ENCODE measurements around the gene PHC2. TPM values are rescaled to one million over a fixed set of nuclear protein-coding genes. Genes with fewer than 3 reads are reported as not detected.

Gene PHC2, protein sequence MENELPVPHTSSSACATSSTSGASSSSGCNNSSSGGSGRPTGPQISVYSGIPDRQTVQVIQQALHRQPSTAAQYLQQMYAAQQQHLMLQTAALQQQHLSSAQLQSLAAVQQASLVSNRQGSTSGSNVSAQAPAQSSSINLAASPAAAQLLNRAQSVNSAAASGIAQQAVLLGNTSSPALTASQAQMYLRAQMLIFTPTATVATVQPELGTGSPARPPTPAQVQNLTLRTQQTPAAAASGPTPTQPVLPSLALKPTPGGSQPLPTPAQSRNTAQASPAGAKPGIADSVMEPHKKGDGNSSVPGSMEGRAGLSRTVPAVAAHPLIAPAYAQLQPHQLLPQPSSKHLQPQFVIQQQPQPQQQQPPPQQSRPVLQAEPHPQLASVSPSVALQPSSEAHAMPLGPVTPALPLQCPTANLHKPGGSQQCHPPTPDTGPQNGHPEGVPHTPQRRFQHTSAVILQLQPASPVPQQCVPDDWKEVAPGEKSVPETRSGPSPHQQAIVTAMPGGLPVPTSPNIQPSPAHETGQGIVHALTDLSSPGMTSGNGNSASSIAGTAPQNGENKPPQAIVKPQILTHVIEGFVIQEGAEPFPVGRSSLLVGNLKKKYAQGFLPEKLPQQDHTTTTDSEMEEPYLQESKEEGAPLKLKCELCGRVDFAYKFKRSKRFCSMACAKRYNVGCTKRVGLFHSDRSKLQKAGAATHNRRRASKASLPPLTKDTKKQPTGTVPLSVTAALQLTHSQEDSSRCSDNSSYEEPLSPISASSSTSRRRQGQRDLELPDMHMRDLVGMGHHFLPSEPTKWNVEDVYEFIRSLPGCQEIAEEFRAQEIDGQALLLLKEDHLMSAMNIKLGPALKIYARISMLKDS
- 67.8 TPM for polyA plus RNA-seq (ENCODE audit: insufficient read length)

DNA sequence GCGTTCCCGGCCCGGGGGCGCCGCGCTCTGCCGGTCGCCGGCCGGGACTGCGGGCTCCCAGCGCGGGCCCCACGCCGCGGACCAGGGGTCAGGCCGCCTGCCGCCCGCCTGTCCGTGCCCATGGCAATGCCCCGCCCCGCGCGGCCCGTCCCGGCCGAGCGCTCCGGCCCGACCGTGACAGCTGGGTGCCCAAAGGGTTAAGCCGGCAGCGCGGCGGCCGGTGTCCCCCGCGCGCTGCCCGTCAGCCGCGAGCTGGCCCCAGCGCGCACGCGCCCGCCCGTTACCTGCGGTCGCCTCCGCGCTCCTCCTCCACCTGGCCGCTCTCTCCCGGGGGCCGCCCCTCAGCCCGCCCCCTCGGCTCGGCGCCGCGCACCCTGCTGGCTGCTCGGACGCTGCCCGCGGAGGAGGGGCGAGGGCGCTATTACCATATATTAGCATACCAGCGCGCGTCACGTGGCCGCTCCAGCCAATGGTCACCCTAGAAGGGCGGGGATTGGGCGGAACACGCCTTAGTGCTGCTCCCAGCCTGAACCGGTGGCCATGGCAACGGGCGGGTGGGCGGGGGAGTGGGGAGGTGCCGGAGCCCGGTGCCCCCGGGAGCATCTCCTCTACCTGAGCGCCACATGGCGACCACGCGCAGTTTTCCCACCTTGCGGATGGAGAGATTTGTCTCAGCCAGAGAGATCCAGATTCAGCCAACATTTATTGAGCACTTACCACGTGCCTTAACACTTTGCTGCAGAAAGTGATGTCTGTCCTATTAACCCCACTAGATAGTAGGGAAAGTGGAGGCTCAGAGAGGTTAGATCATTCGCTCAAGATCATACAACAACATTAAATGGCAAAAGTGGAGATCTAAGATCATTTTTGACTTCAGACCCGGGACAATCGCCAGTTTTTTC, at the start of gene PHC2:
Gene PHC2 (minus strand): TSS at position 404 of the 902 bp plus-strand sequence. CDS start 55,556 bp downstream, outside the sequence.
- DNase-seq (ENCODE audit: low read depth), result peak; percentile 72

GRCh38 chr1:33477451-33477850, 46.6 kb upstream of the PHC2 start:
- DNase-seq (ENCODE audit: low read depth), result no peak

DNA sequence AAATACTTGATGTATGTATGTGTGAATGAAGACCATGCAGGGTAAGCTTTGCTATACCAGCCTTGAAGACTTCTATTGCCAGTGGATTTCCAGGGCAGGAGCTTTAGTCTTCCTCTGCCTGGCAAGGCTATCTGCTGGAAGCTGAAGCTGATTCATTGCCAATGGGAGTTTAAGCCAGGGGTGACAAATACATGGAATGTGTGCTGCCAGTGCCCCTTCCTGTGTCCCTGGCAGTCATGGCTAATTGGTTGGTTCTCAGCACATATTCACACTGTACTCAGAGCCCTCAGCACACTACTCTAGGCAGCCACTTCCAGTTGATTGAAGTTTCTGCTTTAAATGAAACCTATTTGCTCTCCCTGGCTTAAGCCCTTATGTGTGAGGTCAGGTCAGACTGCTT, 43.0 kb upstream of the PHC2 start:
- no peak for DNase-seq (ENCODE audit: low read depth)

- DNase-seq (ENCODE audit: low read depth), result peak; percentile 92
Measured at GRCh38 chr1:33472269-33472980, 41.5 kb upstream of the PHC2 start, which contains the start of gene ZSCAN20. ZSCAN20 (plus strand) TSS chr1:33472645; CDS start chr1:33479289, 6,644 bp downstream.

DNA sequence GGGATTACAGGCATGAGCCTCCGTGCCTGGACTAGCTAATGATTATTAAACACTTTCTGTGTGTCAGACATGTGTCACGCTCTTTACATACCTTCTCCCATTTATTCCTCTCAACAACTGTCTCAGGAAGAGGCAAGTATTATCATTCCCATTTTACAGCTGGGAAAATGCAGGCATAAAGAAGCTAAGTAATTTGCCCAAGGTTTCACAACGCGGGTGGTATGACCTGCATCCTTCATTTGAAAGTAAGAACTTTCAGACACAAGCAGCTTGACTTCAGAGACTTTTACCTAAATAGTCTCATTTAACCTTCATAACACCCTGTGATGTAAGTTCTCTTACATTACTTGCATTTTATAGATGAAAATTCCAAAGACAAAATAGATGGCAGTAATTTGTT, 40.5 kb upstream of the PHC2 start:
- DNase-seq (ENCODE audit: low read depth), result no peak

DNA sequence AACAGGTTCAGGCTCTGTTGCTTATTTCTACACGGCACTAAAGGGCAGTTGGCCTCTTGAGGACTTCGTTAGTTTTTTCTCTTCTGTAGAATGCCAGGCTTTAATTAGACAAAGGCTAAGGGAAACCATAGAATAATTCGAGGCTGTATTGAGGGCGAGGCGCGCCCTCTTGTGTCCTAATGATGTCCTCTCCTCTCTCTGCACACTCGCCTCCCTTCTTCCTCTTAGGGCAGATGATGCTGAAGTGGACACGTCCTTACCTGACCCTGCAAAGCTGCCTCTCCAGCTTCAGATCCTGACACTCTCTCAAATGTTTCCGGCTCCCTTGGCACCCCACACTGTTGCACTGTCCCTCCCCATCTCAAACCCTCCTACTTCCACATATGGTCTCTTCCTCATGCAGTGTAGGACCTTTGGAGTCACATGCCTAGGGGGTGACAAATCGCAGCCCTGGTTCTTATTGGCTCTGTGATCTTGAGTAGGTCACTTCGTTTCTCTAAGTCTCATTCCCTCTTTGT, 39.7 kb upstream of the PHC2 start:
- peak; percentile 77 for DNase-seq (ENCODE audit: low read depth)

DNA sequence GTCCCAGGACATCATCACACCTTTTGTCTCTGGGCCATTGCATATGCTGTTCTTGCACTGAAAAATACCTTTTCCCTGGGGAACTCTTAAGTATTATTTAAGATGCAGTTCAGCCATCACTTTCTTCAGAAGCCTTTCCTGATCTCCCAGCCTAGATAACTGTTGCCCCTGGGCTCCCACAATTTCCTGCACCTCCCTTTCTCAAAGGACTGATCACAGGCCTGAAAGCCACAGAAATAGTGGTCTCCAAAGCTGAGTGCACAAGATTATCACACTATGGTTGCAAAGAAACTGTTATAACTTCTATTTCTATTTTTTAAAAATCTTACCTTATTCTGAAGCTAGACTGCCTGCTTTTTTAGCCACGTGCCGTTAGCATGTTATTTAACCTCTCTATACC, 38.8 kb upstream of the PHC2 start:
- no peak for DNase-seq (ENCODE audit: low read depth)

GRCh38 chr1:33468967-33469366, 38.1 kb upstream of the PHC2 start:
- no peak for DNase-seq (ENCODE audit: low read depth)

DNA sequence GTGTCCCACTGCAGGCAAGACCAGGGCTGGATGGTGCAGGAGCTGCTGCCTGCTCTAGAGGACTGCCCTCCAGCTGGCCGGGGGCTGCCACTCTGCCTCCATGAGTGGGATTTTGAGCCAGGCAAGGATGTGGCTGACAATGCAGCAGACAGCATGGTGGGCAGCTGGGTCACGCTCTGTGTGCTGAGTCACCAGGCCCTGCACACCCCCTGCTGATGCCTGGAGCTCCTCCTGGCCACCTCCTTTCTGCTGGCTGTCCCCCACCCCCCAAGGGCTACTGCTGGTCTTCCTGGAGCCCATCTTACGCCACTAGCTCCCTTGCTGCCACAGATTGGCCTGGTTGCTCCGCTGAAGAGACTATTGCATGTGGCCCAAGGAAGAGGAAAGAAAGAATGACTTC, 37.6 kb upstream of the PHC2 start:
- DNase-seq (ENCODE audit: low read depth), result no peak

DNA sequence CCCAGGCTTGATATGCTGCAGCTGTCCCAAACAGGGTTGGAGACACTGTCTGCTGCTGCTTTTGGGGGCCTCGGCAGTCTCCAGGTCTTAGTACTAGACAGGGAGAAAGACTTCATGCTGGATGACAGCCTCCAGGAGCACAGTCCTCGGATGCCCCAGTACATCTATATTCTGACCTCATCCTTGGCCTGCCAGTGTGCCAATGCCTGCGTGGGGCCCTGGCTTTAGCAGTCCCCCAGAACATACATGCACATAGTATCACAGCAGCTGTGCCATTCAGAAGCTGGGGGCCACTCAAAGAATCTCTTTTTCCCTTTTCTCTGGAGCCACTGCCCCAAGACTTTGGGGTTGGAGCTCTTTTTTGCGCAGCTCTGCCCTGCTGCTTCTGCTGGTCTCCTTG, 37.1 kb upstream of the PHC2 start:
- no peak for DNase-seq (ENCODE audit: low read depth)

DNA sequence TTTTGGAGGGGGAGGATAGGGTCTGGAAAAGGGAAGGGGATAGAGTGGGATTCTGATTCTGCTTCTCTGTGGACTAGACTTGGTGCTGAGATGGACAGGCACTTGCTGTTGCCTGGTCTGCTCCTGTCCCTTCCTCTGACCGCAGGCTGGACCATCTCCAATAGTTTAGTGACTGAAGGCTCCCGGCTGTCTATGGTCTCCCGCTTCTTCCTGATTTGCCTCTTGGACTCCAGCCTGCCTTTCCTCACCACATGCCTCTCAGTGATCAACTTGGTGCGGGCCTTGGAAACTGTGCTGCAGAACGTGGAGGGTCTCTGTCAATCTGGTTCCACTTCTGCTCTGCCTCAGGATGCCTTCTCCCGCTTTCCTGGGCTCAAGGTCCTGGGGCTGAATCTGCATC, 35.3 kb upstream of the PHC2 start:
- DNase-seq (ENCODE audit: low read depth), result no peak

DNA sequence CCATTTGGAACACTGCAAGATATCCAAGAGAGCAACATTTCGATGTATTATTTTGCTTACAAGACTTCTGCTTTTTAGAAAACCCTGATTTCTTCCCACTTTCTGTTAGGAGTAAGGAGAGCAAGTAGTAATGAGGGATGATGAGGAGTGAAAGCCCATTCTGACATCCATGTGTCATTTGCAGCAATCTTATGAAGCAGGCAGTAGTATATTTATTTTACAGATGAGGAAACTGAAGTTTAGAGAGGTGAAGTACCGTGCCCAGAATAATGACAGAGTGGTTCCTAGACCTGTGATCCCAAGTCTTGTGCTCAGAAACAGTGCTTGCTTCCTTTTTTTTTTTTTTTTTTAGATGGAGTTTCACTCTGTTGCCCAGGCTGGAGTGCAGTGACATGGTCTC, 34.4 kb upstream of the PHC2 start:
- DNase-seq (ENCODE audit: low read depth), result no peak

DNA sequence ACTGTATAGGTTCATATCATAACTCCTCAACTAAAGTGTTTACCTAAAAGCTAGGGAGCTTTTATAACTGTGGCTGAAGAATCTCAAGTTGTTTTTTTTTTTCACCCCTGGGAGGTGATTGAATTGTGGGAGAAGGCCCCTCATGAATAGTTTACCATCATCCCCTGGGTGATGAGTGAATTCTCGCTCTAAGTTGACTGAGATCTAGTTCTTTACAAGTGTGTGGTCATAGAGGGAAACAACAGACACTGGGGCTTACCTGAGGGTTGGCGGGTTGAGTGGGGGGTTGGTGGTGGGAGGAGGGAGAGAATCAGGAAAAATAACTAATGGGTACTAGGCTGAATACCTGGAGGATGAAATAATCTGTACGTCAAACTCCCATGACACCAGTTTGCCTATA, 33.7 kb upstream of the PHC2 start:
- DNase-seq (ENCODE audit: low read depth), result no peak

DNA sequence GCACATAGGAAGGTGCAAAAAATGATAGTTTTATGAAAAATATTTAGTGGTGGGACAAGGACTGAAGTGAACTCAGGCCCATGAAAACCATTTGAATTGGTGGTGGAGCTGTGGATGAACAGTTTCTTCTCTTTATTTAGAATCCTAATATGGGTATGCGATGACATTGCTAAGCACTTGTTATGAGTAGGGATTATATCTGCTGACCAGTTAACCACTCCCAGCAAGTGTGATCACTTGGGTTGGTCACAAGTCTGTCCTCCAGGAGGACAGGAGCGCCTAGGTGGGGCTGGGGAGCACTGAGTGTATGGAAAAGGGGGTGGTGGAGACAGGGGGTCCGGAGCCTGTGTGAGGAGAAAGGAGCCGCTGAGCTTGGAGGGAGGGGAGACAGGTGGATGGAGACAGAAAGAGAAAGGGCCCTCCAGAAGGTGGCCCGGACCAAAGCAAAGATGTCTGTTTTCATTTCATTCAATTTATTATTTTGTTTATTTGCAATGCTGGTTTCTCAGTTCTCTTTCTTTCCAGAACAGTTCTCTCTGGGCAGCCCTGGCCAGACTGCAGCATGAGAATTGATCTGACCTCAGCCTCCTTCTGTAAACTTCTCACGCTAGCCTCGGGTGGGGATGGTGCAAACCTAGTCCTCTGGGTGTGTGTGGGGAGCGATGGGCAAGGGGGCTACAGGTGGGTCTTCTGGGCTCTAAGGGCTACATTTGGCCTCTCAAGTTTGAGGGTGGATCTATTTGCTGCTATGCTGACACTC, 31.7 kb upstream of the PHC2 start:
- no peak for DNase-seq (ENCODE audit: low read depth)

DNA sequence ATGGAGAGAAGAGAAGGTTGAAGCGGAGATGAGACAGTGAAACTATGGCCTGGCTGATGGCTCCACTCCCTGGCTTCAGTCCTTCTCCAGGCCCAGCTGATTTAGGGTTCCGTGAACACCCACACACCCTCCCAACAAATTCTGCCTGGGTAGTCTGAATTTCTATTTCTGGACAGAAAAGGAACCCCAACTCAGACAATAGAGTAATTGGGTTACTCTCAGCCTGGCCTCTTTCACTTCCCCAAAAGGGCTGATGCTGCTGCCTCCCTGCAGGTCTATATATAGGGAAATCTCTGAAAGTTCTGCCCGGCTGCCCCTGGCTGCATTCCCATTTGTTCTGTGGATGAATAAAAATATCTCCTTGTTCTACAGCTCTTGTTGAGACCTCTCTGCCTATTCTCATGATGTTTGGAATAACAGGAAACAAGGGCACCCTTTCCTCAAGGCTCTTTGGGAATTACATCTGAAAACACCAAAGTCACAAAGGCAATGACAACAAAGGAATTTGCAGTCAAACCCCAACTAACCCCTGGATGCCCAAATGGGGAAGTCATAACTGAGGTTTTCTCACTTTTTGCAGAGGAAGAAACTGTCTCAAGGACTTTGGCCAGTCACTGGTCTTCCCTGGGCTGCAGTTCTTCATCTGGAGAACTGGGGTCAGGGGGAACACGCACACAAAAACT, 30.2 kb upstream of the PHC2 start:
- DNase-seq (ENCODE audit: low read depth), result no peak

- no peak for DNase-seq (ENCODE audit: low read depth)
Measured at GRCh38 chr1:33460144-33460543, 29.2 kb upstream of the PHC2 start.

GRCh38 chr1:33459691-33460090, 28.8 kb upstream of the PHC2 start:
- no peak for DNase-seq (ENCODE audit: low read depth)

DNA sequence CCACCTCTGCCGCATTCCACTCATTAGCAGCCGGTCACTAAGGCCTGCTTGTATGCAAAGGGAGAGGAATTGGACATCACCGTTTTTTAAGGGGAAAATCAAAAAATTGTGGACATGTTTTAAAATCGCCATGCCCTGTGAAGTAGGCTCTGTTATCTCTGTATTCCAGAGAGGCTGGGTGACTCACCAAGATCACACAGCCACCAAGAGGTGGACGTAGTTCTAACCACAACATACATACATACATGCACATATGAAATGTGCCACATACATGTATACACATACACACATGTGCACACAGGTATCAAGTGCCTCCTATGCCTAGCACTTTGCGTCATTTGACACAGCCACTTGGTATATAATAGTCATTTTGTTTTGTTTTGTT, 25.6 kb upstream of the PHC2 start:
- DNase-seq (ENCODE audit: low read depth), result no peak

Data from forelimb muscle (tissue), 1 donor.